HL-60 (cell line): ENCODE results near the gene BTBD3.

Experiments used
- DNase-seq, 2 experiments: peaks; one replicate each; pipeline ENCODE4 v3.0.0-alpha.2; 2010 to 2020; ENCODE audit warnings: low read depth in 1 of 2, low spot score in 1 of 2
- H3K27ac ChIP-seq: fragments of 250-450 bp; sonication (Bioruptor Pico); replicated peaks from 2 replicates; pipeline ENCODE4 v1.5.1; 2020; ENCODE audit warnings: mild to moderate bottlenecking, moderate library complexity
- H3K27me3 ChIP-seq: fragments of 250-450 bp; sonication (Bioruptor Pico); 2 replicates; pipeline ENCODE4 v1.5.1; 2021; ENCODE audit warnings: mild to moderate bottlenecking, moderate library complexity; ENCODE audit not compliant: insufficient read depth, poor library complexity, severe bottlenecking
- H3K4me3 ChIP-seq: replicated peaks from 2 replicates; pipeline ENCODE4 v1.5.1; 2011; ENCODE audit warnings: mild to moderate bottlenecking, control low read depth, low read length; ENCODE audit not compliant: insufficient read depth
- GABPA ChIP-seq: IDR thresholded peaks from 2 replicates; pipeline ENCODE4 v1.6.1; 2012; ENCODE audit warnings: low read depth
- POLR2AphosphoS5 ChIP-seq: IDR thresholded peaks from 2 replicates; pipeline ENCODE4 v1.6.1; 2012; ENCODE audit warnings: low read depth
- SPI1 ChIP-seq: IDR thresholded peaks from 2 replicates; pipeline ENCODE4 v1.6.1; 2012; ENCODE audit warnings: low read depth, mild to moderate bottlenecking, borderline replicate concordance
- TF ChIP-seq, protein P1 (sequence below): IDR thresholded peaks from one replicate; pipeline ENCODE4 v1.5.1; 2011; ENCODE audit warnings: low read length, control low read depth, inconsistent platforms; ENCODE audit not compliant: insufficient read depth
- TF ChIP-seq, protein P2 (sequence below): IDR thresholded peaks from 2 replicates; pipeline ENCODE4 v1.6.1; 2012; ENCODE audit warnings: low read depth; ENCODE audit not compliant: insufficient replicate concordance

Gene BTBD3

GRCh38 chr20:11912659-11913415 lies 4.9 kb upstream of the BTBD3 start:
- TF ChIP-seq, protein P1, sequence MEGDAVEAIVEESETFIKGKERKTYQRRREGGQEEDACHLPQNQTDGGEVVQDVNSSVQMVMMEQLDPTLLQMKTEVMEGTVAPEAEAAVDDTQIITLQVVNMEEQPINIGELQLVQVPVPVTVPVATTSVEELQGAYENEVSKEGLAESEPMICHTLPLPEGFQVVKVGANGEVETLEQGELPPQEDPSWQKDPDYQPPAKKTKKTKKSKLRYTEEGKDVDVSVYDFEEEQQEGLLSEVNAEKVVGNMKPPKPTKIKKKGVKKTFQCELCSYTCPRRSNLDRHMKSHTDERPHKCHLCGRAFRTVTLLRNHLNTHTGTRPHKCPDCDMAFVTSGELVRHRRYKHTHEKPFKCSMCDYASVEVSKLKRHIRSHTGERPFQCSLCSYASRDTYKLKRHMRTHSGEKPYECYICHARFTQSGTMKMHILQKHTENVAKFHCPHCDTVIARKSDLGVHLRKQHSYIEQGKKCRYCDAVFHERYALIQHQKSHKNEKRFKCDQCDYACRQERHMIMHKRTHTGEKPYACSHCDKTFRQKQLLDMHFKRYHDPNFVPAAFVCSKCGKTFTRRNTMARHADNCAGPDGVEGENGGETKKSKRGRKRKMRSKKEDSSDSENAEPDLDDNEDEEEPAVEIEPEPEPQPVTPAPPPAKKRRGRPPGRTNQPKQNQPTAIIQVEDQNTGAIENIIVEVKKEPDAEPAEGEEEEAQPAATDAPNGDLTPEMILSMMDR = no peak
- TF ChIP-seq POLR2AphosphoS5 (no peak), SPI1 (no peak), GABPA (no peak)
- TF ChIP-seq, protein P2, sequence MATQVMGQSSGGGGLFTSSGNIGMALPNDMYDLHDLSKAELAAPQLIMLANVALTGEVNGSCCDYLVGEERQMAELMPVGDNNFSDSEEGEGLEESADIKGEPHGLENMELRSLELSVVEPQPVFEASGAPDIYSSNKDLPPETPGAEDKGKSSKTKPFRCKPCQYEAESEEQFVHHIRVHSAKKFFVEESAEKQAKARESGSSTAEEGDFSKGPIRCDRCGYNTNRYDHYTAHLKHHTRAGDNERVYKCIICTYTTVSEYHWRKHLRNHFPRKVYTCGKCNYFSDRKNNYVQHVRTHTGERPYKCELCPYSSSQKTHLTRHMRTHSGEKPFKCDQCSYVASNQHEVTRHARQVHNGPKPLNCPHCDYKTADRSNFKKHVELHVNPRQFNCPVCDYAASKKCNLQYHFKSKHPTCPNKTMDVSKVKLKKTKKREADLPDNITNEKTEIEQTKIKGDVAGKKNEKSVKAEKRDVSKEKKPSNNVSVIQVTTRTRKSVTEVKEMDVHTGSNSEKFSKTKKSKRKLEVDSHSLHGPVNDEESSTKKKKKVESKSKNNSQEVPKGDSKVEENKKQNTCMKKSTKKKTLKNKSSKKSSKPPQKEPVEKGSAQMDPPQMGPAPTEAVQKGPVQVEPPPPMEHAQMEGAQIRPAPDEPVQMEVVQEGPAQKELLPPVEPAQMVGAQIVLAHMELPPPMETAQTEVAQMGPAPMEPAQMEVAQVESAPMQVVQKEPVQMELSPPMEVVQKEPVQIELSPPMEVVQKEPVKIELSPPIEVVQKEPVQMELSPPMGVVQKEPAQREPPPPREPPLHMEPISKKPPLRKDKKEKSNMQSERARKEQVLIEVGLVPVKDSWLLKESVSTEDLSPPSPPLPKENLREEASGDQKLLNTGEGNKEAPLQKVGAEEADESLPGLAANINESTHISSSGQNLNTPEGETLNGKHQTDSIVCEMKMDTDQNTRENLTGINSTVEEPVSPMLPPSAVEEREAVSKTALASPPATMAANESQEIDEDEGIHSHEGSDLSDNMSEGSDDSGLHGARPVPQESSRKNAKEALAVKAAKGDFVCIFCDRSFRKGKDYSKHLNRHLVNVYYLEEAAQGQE = no peak
- Histone ChIP-seq H3K27ac (no peak overlapping the region), H3K27me3 (no peaks in the 10 kb centered on the region), H3K4me3 (no peak overlapping the region)
- no peak for DNase-seq

DNA sequence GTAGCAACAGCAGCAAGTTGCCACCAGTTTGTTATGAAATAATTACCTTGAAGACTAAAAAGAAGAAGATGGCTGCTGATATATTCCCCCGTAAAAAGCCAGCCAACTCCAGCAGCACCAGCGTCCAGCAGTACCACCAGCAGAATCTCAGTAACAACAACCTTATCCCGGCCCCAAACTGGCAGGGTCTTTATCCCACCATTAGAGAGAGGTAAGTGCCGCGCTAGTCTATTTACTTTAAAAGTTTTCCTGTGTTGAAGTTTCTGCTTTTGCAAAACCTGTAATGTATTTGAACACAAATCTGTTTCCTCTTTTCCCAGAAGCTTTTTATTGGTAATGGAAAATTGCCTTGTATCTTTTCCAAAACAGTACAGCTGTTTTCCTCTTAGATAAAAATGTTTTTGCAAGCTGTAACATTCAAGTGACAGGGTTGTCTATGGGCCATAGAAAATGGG lies 725 bp downstream of the BTBD3 start:
- TF ChIP-seq, protein P1 = no peak
- no peak for TF ChIP-seq POLR2AphosphoS5
- TF ChIP-seq, protein P2 = no peak
- TF ChIP-seq GABPA = no peak
- TF ChIP-seq SPI1 = no peak
- no peak for DNase-seq
- H3K4me3 ChIP-seq = no peak overlapping the region

GRCh38 chr20:11918981-11919380 lies 1.3 kb downstream of the BTBD3 start:
- no peak for DNase-seq
- TF ChIP-seq, protein P1 = no peak
- TF ChIP-seq, protein P2 = no peak
- TF ChIP-seq POLR2AphosphoS5 = no peak
- no peak for TF ChIP-seq SPI1
- TF ChIP-seq GABPA = no peak
- Histone ChIP-seq H3K27ac (no peak overlapping the region), H3K4me3 (no peak overlapping the region), H3K27me3 (no peaks in the 10 kb centered on the region)

More for the DNA sequence above, 725 bp downstream of the BTBD3 start:
- Histone ChIP-seq H3K27me3 (no peaks in the 10 kb centered on the region), H3K27ac (no peak overlapping the region)
